Mucosa of rectum (tissue), 2 donors: ENCODE measurements around the gene FBXW5.

Experiments used
- H3K27ac ChIP-seq, 2 donors: one replicate each; pipeline ENCODE4 v1.7.0; 2013; ENCODE audit warnings: inconsistent platforms in 2 of 2, low read depth in 2 of 2, low read length in 2 of 2
- H3K27me3 ChIP-seq, 2 donors: one replicate each; pipeline ENCODE4 v1.7.0; 2013; ENCODE audit warnings: low read length in 2 of 2; ENCODE audit not compliant: control insufficient read depth in 2 of 2, insufficient read depth in 2 of 2
- H3K36me3 ChIP-seq, 2 donors: one replicate each; pipeline ENCODE4 v1.7.0; 2013; ENCODE audit warnings: low read length in 2 of 2; ENCODE audit not compliant: control insufficient read depth in 2 of 2, insufficient read depth in 2 of 2
- H3K4me1 ChIP-seq, 2 donors: one replicate each; pipeline ENCODE4 v1.7.0; 2013; ENCODE audit warnings: low read length in 2 of 2, mild to moderate bottlenecking in 1 of 2; ENCODE audit not compliant: control insufficient read depth in 2 of 2, insufficient read depth in 2 of 2
- H3K4me3 ChIP-seq, 2 donors: one replicate each; pipeline ENCODE4 v1.7.0; 2013; ENCODE audit warnings: low read length in 2 of 2
- H3K9ac ChIP-seq, 2 donors: one replicate each; pipeline ENCODE4 v1.7.0; 2013; ENCODE audit warnings: low read length in 2 of 2, low read depth in 1 of 2, mild to moderate bottlenecking in 1 of 2
- H3K9me3 ChIP-seq, 2 donors: one replicate each; pipeline ENCODE4 v1.7.0; 2013; ENCODE audit warnings: low read length in 2 of 2; ENCODE audit not compliant: control insufficient read depth in 2 of 2
- donor health status: healthy.
- donor health status: Normal muscosa, but diverticular disease.

FBXW5 gene

DNA sequence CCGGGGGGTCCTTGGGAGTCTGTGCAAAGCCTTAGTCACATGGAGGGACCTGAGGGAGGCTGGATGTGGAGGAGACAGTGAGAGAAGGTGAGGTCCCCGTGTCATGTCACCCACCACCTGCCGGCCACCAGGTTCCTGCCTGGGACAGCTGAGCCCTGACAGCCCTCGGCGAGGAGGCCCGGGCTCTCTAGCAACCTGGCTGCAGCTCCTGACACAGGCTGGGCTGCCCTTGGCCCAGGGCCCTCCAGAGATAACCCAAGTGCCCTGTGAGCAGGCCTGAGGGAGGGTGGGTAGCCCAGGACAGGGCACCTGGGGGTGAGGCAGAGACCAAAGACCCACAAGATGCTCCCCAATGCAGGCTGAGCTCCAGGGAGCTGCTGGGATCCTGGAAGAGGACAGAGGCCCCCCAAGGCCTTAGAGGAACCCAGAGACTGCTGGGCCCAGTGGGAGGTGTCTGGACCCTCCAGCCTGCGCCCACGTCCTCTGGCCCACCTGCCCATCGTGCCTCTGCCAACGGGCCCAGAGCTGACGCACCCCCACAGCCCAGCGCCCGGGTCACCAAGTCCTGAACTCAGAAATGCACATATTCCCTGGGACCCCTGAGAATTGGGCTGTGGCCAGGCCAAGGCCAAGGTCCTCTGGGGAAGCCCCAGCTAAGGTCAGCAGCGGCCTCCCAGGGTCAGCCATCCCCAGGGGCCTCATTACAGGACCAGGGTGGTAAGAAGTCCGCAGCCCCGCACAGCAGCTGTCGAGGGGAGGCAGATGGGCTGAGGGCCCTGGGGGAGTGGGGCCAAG is 24.0 kb upstream of the FBXW5 start:
- Histone ChIP-seq H3K4me3 (no peak overlapping the region), H3K4me1 (peaks cover 8 to 10% of the 10 kb centered on the region in 2 donors), H3K36me3 (no peaks in the 10 kb centered on the region), H3K27ac (no peak overlapping the region), H3K9me3 (no peaks in the 10 kb centered on the region), H3K27me3 (no peaks in the 10 kb centered on the region), H3K9ac (no peak overlapping the region)

DNA sequence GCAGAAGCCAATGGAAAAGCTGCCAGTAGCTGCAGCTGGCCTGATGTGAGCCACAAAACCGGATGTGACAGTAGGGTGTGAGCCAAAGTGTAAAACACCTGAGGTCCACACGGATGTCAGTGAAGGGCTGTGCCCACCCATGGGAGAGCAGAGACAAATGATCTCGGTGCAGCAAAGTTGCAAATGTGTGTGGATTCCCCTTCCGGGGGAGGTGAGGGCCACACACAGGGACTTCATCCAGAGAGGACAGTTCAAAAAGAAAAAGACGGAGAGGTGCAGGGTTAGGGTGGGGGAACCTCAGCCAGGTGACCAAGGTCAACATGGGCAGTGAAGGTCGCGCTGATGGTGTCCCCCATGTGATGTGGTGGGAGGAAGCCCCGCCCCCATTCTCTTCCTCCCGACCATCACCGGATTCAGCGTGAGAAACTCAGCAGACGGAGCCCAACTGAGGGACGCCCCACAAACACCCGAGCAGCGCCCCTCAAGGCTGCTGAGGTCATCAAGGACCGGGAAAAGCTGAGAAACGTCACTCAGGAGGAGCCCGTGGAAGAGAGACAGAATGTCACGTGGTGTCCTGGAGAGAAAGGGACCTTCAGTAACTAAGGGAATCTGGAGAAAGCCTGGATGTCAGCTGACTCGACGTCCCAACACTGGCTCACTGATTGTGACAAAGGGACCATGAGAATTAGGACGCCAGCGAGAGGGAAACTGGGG is 21.4 kb upstream of the FBXW5 start:
- peak overlapping the region in 1 of 2 donors; percentile 13 for H3K4me3 ChIP-seq
- H3K4me1 ChIP-seq = peaks cover 8 to 10% of the 10 kb centered on the region in 2 donors
- H3K36me3 ChIP-seq = no peaks in the 10 kb centered on the region
- no peaks in the 10 kb centered on the region for H3K9me3 ChIP-seq
- H3K27ac ChIP-seq = no peak overlapping the region
- no peak overlapping the region for H3K9ac ChIP-seq
- H3K27me3 ChIP-seq = no peaks in the 10 kb centered on the region

DNA sequence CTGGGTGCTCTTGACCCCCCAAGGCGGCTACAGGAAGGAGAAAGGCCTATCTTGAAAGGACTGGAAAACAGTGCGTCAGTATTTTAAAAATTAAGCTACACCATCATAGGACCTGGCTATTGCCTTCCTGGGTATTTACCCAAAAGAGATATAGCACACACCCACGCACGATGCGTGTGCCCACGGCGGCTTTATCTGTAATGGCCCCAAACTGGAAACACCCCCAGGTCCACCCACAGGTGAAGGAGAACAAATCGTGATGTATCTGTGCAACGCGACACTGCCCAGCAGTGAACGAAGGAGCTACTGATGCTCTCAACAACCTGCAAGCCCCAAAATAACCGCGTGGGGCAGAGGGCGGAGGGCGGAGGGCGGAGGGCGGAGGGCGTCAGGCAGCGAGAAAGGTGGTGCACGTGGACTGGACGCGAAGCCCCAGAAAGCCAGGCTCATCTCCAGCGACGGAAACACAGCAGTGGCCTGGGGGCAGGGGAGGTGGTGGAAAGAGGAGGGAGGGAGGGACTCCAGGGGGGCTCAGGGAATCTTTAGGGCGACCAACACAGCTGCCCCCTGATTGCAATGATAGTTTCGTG is 20.4 kb upstream of the FBXW5 start:
- Histone ChIP-seq H3K9me3 (no peaks in the 10 kb centered on the region), H3K4me1 (peaks cover 8 to 10% of the 10 kb centered on the region in 2 donors), H3K27me3 (no peaks in the 10 kb centered on the region), H3K27ac (peak overlapping the region; percentile 58 to 78), H3K36me3 (no peaks in the 10 kb centered on the region), H3K9ac (peak overlapping the region; percentile 24 to 58), H3K4me3 (peak overlapping the region in 1 of 2 donors; percentile 30)

DNA sequence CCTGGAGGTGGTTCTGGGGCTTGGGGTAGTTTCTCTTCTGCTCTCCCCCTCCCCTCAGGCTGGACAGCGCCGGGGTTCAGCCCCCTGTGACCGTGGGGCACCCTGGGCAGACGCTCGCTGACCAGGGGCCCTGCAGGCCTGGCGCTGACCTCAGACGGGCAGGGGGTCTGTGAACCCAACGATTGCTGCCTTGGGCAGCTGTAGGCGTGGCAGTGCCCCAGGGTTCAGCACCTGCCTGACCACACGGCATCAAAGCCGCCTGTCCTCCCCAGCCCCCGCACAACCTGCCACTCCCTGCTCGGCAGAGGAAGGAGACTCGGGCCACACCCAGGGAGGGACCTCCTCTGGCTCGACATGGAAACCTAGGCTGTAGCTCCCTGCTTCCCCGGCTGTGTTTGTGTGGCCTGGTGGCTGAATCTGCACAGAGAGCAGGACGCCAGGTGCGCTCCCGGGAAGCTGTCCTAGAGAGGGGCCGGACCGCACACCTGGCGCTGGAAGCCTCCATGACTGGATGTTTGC is 19.7 kb upstream of the FBXW5 start:
- H3K4me3 ChIP-seq = peak overlapping the region in 1 of 2 donors; percentile 30
- peak overlapping the region; percentile 24 to 58 for H3K9ac ChIP-seq
- peaks cover 8 to 10% of the 10 kb centered on the region in 2 donors for H3K4me1 ChIP-seq
- H3K36me3 ChIP-seq = no peaks in the 10 kb centered on the region
- no peaks in the 10 kb centered on the region for H3K9me3 ChIP-seq
- no peaks in the 10 kb centered on the region for H3K27me3 ChIP-seq
- peak overlapping the region; percentile 58 to 78 for H3K27ac ChIP-seq

DNA sequence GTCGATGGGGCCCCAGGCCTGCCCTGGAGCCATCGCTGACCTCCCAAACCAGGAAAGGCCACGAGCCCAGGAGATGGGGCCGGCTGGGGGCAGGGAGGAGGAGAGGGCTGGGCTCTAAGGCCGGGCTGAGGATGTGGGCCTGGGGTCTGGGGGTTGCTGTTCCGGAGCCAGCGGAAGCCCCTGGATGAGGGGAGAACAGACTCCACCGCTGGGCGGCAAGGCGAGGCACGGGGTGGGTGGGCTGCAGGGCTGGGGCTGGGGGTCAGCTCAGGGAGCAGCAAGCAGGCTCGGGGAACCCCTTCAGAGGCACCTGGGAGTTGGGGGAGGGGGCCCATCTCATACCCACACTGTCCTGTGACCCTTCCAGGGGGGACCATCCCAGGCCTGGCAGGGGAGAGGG is 19.2 kb upstream of the FBXW5 start:
- no peaks in the 10 kb centered on the region for H3K27me3 ChIP-seq
- H3K4me3 ChIP-seq = no peak overlapping the region
- no peaks in the 10 kb centered on the region for H3K9me3 ChIP-seq
- H3K4me1 ChIP-seq = peaks cover 8 to 10% of the 10 kb centered on the region in 2 donors
- peak overlapping the region in 1 of 2 donors; percentile 58 for H3K9ac ChIP-seq
- H3K36me3 ChIP-seq = no peaks in the 10 kb centered on the region
- peak overlapping the region in 1 of 2 donors; percentile 9 for H3K27ac ChIP-seq

DNA sequence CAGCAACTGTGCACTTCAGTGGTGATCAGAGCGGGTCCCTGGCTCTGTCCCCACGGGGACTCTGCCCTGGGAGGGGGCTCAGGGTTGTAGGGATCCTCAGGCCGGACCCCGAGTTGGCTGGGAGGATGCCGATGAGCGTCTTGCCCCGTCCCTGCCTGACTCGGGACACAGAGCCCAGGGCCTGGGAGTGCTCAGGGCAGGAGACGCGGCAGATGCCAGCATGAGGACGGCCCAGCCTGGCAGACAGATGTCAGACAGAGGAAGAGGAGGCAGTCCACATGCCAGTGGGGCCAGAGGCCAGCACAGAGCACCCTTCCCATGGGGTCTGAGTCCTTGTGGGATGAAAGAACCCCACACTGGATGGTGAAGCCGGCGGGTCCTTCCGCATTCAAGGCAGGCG is 18.8 kb upstream of the FBXW5 start:
- H3K9ac ChIP-seq = no peak overlapping the region
- H3K4me3 ChIP-seq = no peak overlapping the region
- H3K4me1 ChIP-seq = peaks cover 8 to 10% of the 10 kb centered on the region in 2 donors
- H3K27me3 ChIP-seq = no peaks in the 10 kb centered on the region
- H3K9me3 ChIP-seq = no peaks in the 10 kb centered on the region
- no peak overlapping the region for H3K27ac ChIP-seq
- no peaks in the 10 kb centered on the region for H3K36me3 ChIP-seq

DNA sequence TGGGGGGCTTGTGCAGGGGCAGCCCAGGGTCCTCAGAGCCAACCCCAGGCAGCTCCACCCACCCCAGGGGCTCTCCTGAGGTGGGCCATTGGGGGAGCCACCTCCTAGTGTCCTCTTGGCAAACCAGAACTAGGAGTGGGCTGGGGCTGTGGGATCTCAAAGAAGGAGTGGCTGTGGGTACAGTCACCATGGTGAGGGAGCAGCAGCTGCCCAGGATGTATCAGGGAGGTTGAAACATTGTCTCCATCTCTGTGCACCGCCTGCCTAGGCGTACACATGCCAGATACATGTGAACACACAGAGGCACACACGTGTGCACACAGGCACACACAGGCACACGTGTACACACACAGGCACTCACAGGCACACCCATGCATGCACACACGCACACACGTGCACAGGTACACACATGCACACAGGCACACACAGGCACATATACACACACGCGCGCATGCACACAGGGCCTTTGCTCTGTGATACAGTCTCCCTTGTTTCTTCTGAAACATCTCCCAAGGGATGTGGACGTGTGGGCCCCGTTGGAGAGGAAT is 18.2 kb upstream of the FBXW5 start:
- Histone ChIP-seq H3K9ac (no peak overlapping the region), H3K4me1 (peaks cover 8 to 10% of the 10 kb centered on the region in 2 donors), H3K4me3 (no peak overlapping the region), H3K27ac (no peak overlapping the region), H3K27me3 (no peaks in the 10 kb centered on the region), H3K36me3 (no peaks in the 10 kb centered on the region), H3K9me3 (no peaks in the 10 kb centered on the region)

DNA sequence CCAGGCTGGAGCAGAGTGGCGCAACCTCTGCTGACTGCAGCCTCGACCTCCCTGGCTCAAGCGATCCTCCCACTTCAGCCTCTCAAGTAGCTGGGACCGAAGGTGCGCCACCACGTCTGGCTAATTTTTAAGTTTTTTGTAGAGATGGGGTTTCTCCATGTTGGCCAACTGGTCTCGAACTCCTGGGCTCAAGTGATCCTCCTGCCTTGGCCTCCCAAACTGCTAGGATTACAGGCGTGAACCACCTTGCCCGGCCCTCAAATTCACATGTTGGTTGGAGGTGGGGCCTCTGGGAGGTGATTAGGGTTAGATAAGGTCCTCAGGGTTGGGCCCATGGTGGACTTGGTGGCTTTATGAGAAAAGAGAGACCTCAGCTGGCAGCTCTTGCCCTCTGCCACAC is 17.6 kb upstream of the FBXW5 start:
- Histone ChIP-seq H3K9ac (no peak overlapping the region), H3K27me3 (no peaks in the 10 kb centered on the region), H3K36me3 (no peaks in the 10 kb centered on the region), H3K9me3 (no peaks in the 10 kb centered on the region), H3K4me1 (peaks cover 8 to 10% of the 10 kb centered on the region in 2 donors), H3K27ac (no peak overlapping the region), H3K4me3 (no peak overlapping the region)

DNA sequence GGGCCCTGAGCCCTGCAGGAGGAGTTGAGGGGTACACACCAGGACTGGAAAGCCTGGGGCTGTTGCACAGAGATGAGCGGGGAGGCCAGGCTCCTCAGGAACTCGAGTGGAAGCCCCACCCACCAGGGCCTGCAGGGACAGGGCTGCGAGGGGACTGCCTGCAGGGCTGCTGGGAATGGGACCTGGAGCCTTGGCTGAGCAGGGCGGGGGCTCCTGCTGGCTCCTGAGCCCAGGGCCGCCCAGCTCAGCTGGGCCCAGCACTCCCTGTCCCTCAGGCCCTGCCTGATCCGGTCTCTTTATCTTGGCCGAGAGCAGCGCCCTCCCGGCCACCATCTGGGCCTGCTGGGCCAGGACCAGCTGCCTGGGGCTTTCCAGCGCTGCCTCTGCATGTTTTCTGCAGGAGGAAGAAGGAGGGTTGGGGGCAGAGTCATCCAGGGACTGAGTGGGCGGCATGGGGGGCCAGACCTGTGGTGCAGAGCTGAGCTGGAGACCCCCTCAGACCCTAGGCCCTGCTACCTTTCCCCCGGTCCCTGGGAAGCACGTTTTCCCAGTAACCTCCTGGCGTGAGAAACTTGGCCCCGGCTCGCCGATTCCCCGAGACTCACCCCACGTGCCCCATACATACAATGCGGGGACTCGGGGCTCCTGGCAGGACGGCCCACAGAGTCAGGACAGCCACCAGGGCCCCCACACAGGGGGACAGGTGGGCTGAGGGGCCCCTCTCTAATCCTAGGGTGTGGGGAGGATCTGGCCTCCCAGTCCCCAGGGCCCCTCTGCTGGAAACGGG is 16.9 kb upstream of the FBXW5 start:
- H3K9me3 ChIP-seq = no peaks in the 10 kb centered on the region
- H3K4me3 ChIP-seq = no peak overlapping the region
- H3K27me3 ChIP-seq = no peaks in the 10 kb centered on the region
- no peaks in the 10 kb centered on the region for H3K36me3 ChIP-seq
- no peak overlapping the region for H3K27ac ChIP-seq
- H3K4me1 ChIP-seq = peaks cover 8 to 10% of the 10 kb centered on the region in 2 donors
- H3K9ac ChIP-seq = no peak overlapping the region
